Uterus (tissue), 2 donors: ENCODE measurements around the gene OPRD1.

Experiments used
- POLR2A ChIP-seq, 2 donors: fragments of 450-650 bp; IDR thresholded peaks; one replicate each; pipeline ENCODE4 v1.6.1; 2016; ENCODE audit warnings: antibody characterized with exemption in 2 of 2, mild to moderate bottlenecking in 1 of 2, moderate library complexity in 1 of 2
- TF ChIP-seq, protein P1 (sequence below), 4 experiments: fragments of 200-600 bp in 2 of 4; fragments of 450-650 bp in 2 of 4; sonication (generic) in 2 of 4; IDR thresholded peaks; one replicate each; pipeline ENCODE4 v1.5.1; 2016 to 2019; ENCODE audit warnings: antibody characterized with exemption in 4 of 4, mild to moderate bottlenecking in 2 of 4, moderate library complexity in 1 of 4

DNA sequence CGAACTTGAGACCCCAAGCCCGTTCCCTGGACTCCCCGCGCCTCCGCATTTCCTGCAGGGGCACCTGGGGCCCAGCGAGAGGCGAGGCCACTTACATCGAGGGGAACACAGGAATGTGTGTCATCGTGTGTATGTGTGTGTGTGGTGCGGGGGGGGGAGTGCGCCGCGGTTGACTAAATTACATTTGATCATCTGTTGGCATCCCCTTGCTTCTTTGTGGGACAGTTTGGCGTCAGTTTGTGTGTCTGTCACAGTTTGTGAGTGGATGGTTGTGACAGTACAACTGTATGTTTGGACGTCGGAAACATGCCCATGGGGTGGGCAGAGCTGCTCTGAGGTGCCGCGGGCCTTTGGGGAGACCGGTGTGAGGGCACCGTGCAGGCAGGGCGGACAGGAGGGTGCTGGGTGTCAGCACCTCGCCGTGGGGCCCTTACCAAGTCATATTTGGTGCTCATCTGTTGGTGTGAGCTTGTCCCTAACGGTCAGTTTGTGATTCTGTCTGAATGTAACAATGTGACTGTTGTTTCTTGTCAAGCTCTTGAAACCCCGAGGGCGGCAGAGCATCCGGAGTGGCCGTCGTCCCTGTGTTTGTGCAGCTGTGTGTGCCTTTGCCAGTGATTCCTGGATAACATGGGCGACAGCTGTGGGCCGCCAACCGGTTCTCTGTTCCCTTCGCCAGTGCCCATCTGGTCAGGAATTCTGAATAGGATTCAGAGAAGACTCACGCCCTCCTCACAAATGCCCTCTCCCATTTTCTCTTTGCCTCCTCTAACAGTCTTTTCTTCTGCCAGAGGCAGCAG is 899 bp downstream of the OPRD1 start:
- TF ChIP-seq, protein P1, sequence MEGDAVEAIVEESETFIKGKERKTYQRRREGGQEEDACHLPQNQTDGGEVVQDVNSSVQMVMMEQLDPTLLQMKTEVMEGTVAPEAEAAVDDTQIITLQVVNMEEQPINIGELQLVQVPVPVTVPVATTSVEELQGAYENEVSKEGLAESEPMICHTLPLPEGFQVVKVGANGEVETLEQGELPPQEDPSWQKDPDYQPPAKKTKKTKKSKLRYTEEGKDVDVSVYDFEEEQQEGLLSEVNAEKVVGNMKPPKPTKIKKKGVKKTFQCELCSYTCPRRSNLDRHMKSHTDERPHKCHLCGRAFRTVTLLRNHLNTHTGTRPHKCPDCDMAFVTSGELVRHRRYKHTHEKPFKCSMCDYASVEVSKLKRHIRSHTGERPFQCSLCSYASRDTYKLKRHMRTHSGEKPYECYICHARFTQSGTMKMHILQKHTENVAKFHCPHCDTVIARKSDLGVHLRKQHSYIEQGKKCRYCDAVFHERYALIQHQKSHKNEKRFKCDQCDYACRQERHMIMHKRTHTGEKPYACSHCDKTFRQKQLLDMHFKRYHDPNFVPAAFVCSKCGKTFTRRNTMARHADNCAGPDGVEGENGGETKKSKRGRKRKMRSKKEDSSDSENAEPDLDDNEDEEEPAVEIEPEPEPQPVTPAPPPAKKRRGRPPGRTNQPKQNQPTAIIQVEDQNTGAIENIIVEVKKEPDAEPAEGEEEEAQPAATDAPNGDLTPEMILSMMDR (IDR thresholded peaks at IDR 0.05), result no peak
- no peak for TF ChIP-seq POLR2A (IDR thresholded peaks at IDR 0.05)
